K562 (cell line): ENCODE data around the gene TULP1. TPM values are rescaled to one million over a fixed set of nuclear protein-coding genes. Genes with fewer than 3 reads are reported as not detected.

Experiments used
- ATAC-seq: fragments of 200-7000 bp; cut with Tn5 transposase; 3 replicates; pipeline ENCODE4 v1.9.1; 2020; ENCODE audit warnings: moderate library complexity
- BruUV-seq: library from RNA; stranded (reverse); fragments of 400-500 nt; replicated peaks from 2 replicates; lab custom pipeline; 2021; lab: Mats Ljungman, UMichigan
- CTCF ChIA-PET: fragments of 300-600 bp; formaldehyde crosslinking; extraction: SDS; loops from one replicate; lab custom pipeline; 2021; ENCODE audit warnings: low intra/inter-chr PET ratio; lab: Yijun Ruan, JAX
- POLR2A ChIA-PET: fragments of 300-600, 350-650 bp; sonication (Branson Sonifier 250); formaldehyde crosslinking; extraction: SDS; loops from one replicate; lab custom pipeline; 2021; ENCODE audit warnings: antibody characterized with exemption, inconsistent platforms; lab: Yijun Ruan, JAX
- DNase-seq, 4 experiments: peaks; one replicate each; pipeline versions ENCODE4 v3.0.0 to v3.0.0-alpha.2; 2011 to 2018; ENCODE audit warnings: low spot score in 3 of 4, mixed read lengths in 3 of 4; ENCODE audit errors: extremely low read depth in 1 of 4
- FAIRE-seq: peaks from 2 replicates; lab custom pipeline; 2011; peaks lifted over from hg19 to GRCh38; lab: Jason Lieb, UNC
- H2AFZ ChIP-seq: 2 replicates; pipeline ENCODE4 v1.6.0; 2011; ENCODE audit warnings: low read depth, low read length, control low read depth, inconsistent platforms
- H3K27ac ChIP-seq: fragments of 200-600 bp; 3 replicates; pipeline ENCODE4 v1.8.0; 2011; ENCODE audit warnings: low read depth, mild to moderate bottlenecking, control low read depth, inconsistent platforms, low read length, moderate library complexity, mixed read lengths; ENCODE audit errors: extremely low read depth
- H3K27me3 ChIP-seq, 2 experiments: fragments of 300-600 bp in 1 of 2; 2 replicates in 1 of 2; 3 replicates in 1 of 2; pipeline versions ENCODE4 v1.6.0 to v1.8.0; 2011; ENCODE audit warnings: inconsistent platforms in 2 of 2, low read length in 2 of 2, mild to moderate bottlenecking in 1 of 2, mixed read lengths in 1 of 2, moderate library complexity in 1 of 2; ENCODE audit not compliant: control insufficient read depth in 2 of 2, insufficient read depth in 2 of 2
- H3K36me3 ChIP-seq: fragments of 300-600 bp; 3 replicates; pipeline ENCODE4 v1.8.0; 2011; ENCODE audit warnings: mild to moderate bottlenecking, low read length, inconsistent platforms; ENCODE audit not compliant: control insufficient read depth, insufficient read depth
- H3K4me1 ChIP-seq, 2 experiments: fragments of 200-600 bp in 1 of 2; replicated peaks in 1 of 2; 2 replicates in 1 of 2; 3 replicates in 1 of 2; pipeline versions ENCODE4 v1.5.1 to v1.8.0; 2011; ENCODE audit warnings: inconsistent platforms in 2 of 2, low read length in 2 of 2, mild to moderate bottlenecking in 1 of 2, mixed read lengths in 1 of 2, moderate library complexity in 1 of 2; ENCODE audit not compliant: control insufficient read depth in 2 of 2, insufficient read depth in 2 of 2
- H3K4me2 ChIP-seq: 2 replicates; pipeline ENCODE4 v1.6.1; 2011; ENCODE audit warnings: low read length, control low read depth, inconsistent platforms, mixed read lengths; ENCODE audit not compliant: insufficient read depth
- H3K4me3 ChIP-seq: fragments of 200-600 bp; sonication (generic), shearing (Covaris generic); 2 replicates; pipeline ENCODE4 v1.5.1; 2016; ENCODE audit warnings: control low read depth, inconsistent platforms
- H3K79me2 ChIP-seq: fragments of 200-600 bp; 3 replicates; pipeline ENCODE4 v1.8.0; 2011; ENCODE audit warnings: low read length, inconsistent platforms; ENCODE audit not compliant: control insufficient read depth, insufficient read depth
- H3K9ac ChIP-seq, 2 experiments: 2 replicates each; pipeline versions ENCODE4 v1.6.0 to v1.6.1; 2011; ENCODE audit warnings: low read depth in 2 of 2, low read length in 2 of 2, control low read depth in 1 of 2, inconsistent platforms in 1 of 2, mild to moderate bottlenecking in 1 of 2, mixed read lengths in 1 of 2; ENCODE audit not compliant: insufficient read depth in 1 of 2
- H3K9me1 ChIP-seq: one replicate; pipeline ENCODE4 v1.6.0; 2011; ENCODE audit warnings: inconsistent platforms, mild to moderate bottlenecking, low read length, moderate library complexity; ENCODE audit not compliant: control insufficient read depth, insufficient read depth
- H3K9me3 ChIP-seq: replicated peaks from 2 replicates; pipeline ENCODE4 v1.5.1; 2011; ENCODE audit warnings: low read depth, low read length, inconsistent platforms; ENCODE audit not compliant: control insufficient read depth, insufficient read depth
- H4K20me1 ChIP-seq: replicated peaks from 2 replicates; pipeline ENCODE4 v1.6.1; 2011; ENCODE audit warnings: low read length, inconsistent platforms, mixed read lengths; ENCODE audit not compliant: control insufficient read depth, insufficient read depth
- CCNT2 ChIP-seq: IDR thresholded peaks from 2 replicates; pipeline ENCODE4 v1.6.1; 2011; ENCODE audit warnings: borderline replicate concordance, low read depth, mild to moderate bottlenecking, moderate library complexity, mixed read lengths, low read length; ENCODE audit not compliant: insufficient read length; ENCODE audit errors: extremely low read depth
- CTBP1 ChIP-seq: fragments of 450-650 bp; IDR thresholded peaks from 2 replicates; pipeline ENCODE4 v1.6.1; 2016; ENCODE audit warnings: borderline replicate concordance
- ELF2 ChIP-seq: fragments of 250-450 bp; sonication (Bioruptor Pico); IDR thresholded peaks from 2 replicates; pipeline ENCODE4 v1.5.0; 2021; ENCODE audit warnings: mild to moderate bottlenecking
- FOXA3 ChIP-seq, 2 experiments: fragments of 450-650 bp in 1 of 2; sonication (generic) in 1 of 2; formaldehyde crosslinking; IDR thresholded peaks in 1 of 2; conservative IDR thresholded peaks in 1 of 2; 2 replicates each; pipeline versions ENCODE4 v1.4.0 to v1.8.0; 2020 to 2022; ENCODE audit warnings: mild to moderate bottlenecking in 2 of 2, missing genetic modification reagents in 1 of 2
- FOXJ3 ChIP-seq: sonication (generic); formaldehyde crosslinking; IDR thresholded peaks from 2 replicates; pipeline ENCODE4 v1.4.0; 2020; ENCODE audit warnings: mild to moderate bottlenecking, missing genetic modification reagents
- FOXO4 ChIP-seq: fragments of 450-650 bp; formaldehyde crosslinking; IDR thresholded peaks from 2 replicates; pipeline ENCODE4 v1.4.0; 2020; ENCODE audit warnings: mild to moderate bottlenecking, moderate library complexity
- GABPB1 ChIP-seq: sonication (generic); formaldehyde crosslinking; IDR thresholded peaks from 2 replicates; pipeline ENCODE4 v1.8.0; 2022; ENCODE audit warnings: mild to moderate bottlenecking, missing genetic modification reagents
- HNRNPLL ChIP-seq: fragments of 200-400 bp; formaldehyde crosslinking; IDR thresholded peaks from 2 replicates; pipeline ENCODE4 v1.6.1; 2017; ENCODE audit warnings: low read length, low read depth, mild to moderate bottlenecking; ENCODE audit not compliant: poor library complexity, severe bottlenecking
- KDM5B ChIP-seq: fragments of 200-600 bp; sonication (generic); IDR thresholded peaks from 2 replicates; pipeline ENCODE4 v1.6.1; 2012; ENCODE audit warnings: low read depth, mild to moderate bottlenecking, moderate library complexity, low read length, control low read depth, inconsistent platforms; ENCODE audit not compliant: insufficient replicate concordance
- MAX ChIP-seq: sonication (generic); formaldehyde crosslinking; IDR thresholded peaks from 2 replicates; pipeline ENCODE4 v1.9.0; 2022; ENCODE audit warnings: mild to moderate bottlenecking, missing genetic modification reagents
- NCOA6 ChIP-seq: fragments of 450-650 bp; IDR thresholded peaks from 2 replicates; pipeline ENCODE4 v1.6.1; 2017; ENCODE audit warnings: mild to moderate bottlenecking
- NELFE ChIP-seq: IDR thresholded peaks from 2 replicates; pipeline ENCODE4 v1.6.1; 2011; ENCODE audit warnings: mild to moderate bottlenecking; ENCODE audit not compliant: insufficient read depth, insufficient read length
- RBFOX2 ChIP-seq: fragments of 200-400 bp; formaldehyde crosslinking; IDR thresholded peaks from 2 replicates; pipeline ENCODE4 v1.6.1; 2017; ENCODE audit warnings: low read depth, mild to moderate bottlenecking, low read length, moderate library complexity
- RUNX1 ChIP-seq: sonication (generic); IDR thresholded peaks from 2 replicates; pipeline ENCODE4 v1.6.1; 2016; ENCODE audit warnings: antibody characterized with exemption, low read depth
- STAG1 ChIP-seq: sonication (generic); formaldehyde crosslinking; IDR thresholded peaks from 2 replicates; pipeline ENCODE4 v1.5.0; 2020; ENCODE audit warnings: missing genetic modification reagents, borderline replicate concordance
- USF1 ChIP-seq: sonication (generic); formaldehyde crosslinking; IDR thresholded peaks from 2 replicates; pipeline ENCODE4 v1.9.0; 2022; ENCODE audit warnings: mild to moderate bottlenecking, missing genetic modification reagents
- ZNF134 ChIP-seq: fragments of 250-450 bp; sonication (Bioruptor Pico); conservative IDR thresholded peaks from 2 replicates; pipeline ENCODE4 v1.4.0; 2020
- WGBS: fragments of 100-300 bp; shearing (Covaris generic); methylation state at CpG from one replicate; pipeline ENCODE4 v1.1.6; 2016; ENCODE audit warnings: low coverage, mixed read lengths; ENCODE audit not compliant: insufficient coverage; ENCODE audit errors: missing lambda C conversion rate; 5-methylcytosine and 5-hydroxymethylcytosine counted together
- in situ Hi-C: fragments of 300-500 bp; cut with MboI; formaldehyde crosslinking; loops from 4 replicates; pipeline ENCODE4 v1.15.0; 2018; ENCODE audit warnings: inconsistent platforms, mixed read lengths
- intact Hi-C: fragments of 100-400 bp; cut with micrococcal nuclease; formaldehyde crosslinking; loops from 2 replicates; pipeline ENCODE4 v1.14.2; 2022
- polyA plus RNA-seq, 8 experiments: library from polyadenylated mRNA; depleted of rRNA in 4 of 8; stranded (reverse) in 5 of 8; unstranded in 3 of 8; fragments of >200 nt; fragmentation: Nextera tagmentation in 2 of 8; fragmentation: Illumina TruSeq in 1 of 8; extraction: Ambion mirVana in 2 of 8; extraction: Trizol in 1 of 8; gene quantifications; 2 replicates each; pipeline versions ENCODE4 v1.2.1 to v1.2.3, GENCODE V29; 2011 to 2014; ENCODE audit warnings: inconsistent platforms in 1 of 8, missing spikeins in 1 of 8
- total RNA-seq, 7 experiments: library from RNA; depleted of rRNA in 6 of 7; stranded (reverse); fragments of >200 nt in 6 of 7; fragmentation: Illumina TruSeq in 2 of 7; extraction: Trizol in 2 of 7; gene quantifications; 2 replicates each; pipeline versions ENCODE4 v1.2.1 to v1.2.3, GENCODE V29; 2011 to 2021; ENCODE audit warnings: low replicate concordance in 1 of 7

Gene TULP1
- total and polyA plus RNA-seq, 9 of the 15 experiments (the other 6 are each of a cell fraction or from before 2014, with no cell fraction given), result 0.06 to 0.17 (median 0.09) TPM; not detected in 6

- TF ChIP-seq CTBP1 (no peak), USF1 (CRISPR knock-in tag) (0 out of 2 replicates have a peak, but pooled peaks have one; percentile 8), FOXA3 (CRISPR knock-in tag; conservative IDR thresholded peaks at IDR 0.05 in 1 of 2, IDR thresholded peaks at IDR 0.05 in 1 of 2) (peak in 1 of 2 experiments; percentile 23; a peak in 1 of 4 replicates), FOXO4 (no peak), GABPB1 (CRISPR knock-in tag) (no peak), MAX (CRISPR knock-in tag) (0 out of 2 replicates have a peak, but pooled peaks have one; percentile 13), ZNF134 (CRISPR knock-in tag) (no peak), NELFE (no peak), CCNT2 (no peak), FOXJ3 (CRISPR knock-in tag) (no peak), NCOA6 (no peak), STAG1 (CRISPR knock-in tag) (no peak), RBFOX2 (peak; percentile 4), HNRNPLL (no peak), KDM5B (no peak), RUNX1 (no peak), ELF2 (CRISPR knock-in tag) (no peak)
- Histone ChIP-seq H3K4me3 (no peak overlapping the region), H3K4me2 (no peak overlapping the region), H3K4me1 (peaks cover 19 to 31% of the 10 kb centered on the region in 2 experiments; a peak in 4 of 5 replicates), H2AFZ (no peak overlapping the region), H3K9ac (peak overlapping the region in 1 of 2 experiments; percentile 11; a peak in 1 of 4 replicates), H3K9me3 (no peaks in the 10 kb centered on the region), H3K9me1 (no peaks in the 10 kb centered on the region), H3K27ac (no peak overlapping the region), H3K27me3 (no peaks in the 10 kb centered on the region), H3K79me2 (peaks cover 24% of the 10 kb centered on the region), H3K36me3 (peaks cover 39% of the 10 kb centered on the region), H4K20me1 (peaks cover 25% of the 10 kb centered on the region)
- WGBS, result 88% methylated on average over 18 of the region's 20 CpGs
- in situ Hi-C loops (no loop called here), intact Hi-C loops (no loop called here)
- no peak for DNase-seq
- no TSS peak for BruUV-seq
- no peak for ATAC-seq
- ChIA-PET POLR2A (interaction anchor here (0.7 to 7.6 kb wide), 7 partner anchors 8 to 47 kb away, joined by 3 to 167 read pairs (median 3); partner anchors contain the start of gene TEAD3), CTCF (no interaction called here)
- FAIRE-seq, result no peak
Measured at GRCh38 chr6:35474942-35475570, 37.6 kb downstream of the TULP1 start.
